KMS-11 (cell line): Measurements from ENCODE around the gene SELENOO.

ENCODE experiments used
- H2AFZ ChIP-seq: fragments of 200-600 bp; sonication (generic); 2 replicates; pipeline ENCODE4 v1.6.1; 2016; ENCODE audit warnings: antibody characterized with exemption, mixed run types, low read depth
- H3K27ac ChIP-seq: fragments of 200-600 bp; sonication (generic); 2 replicates; pipeline ENCODE4 v1.6.1; 2016; ENCODE audit warnings: mild to moderate bottlenecking, mixed run types
- H3K27me3 ChIP-seq: fragments of 200-600 bp; sonication (generic); 2 replicates; pipeline ENCODE4 v1.6.1; 2017; ENCODE audit warnings: mild to moderate bottlenecking, low read depth, mixed run types, moderate library complexity; ENCODE audit not compliant: insufficient read depth
- H3K36me3 ChIP-seq: fragments of 200-600 bp; sonication (generic); 2 replicates; pipeline ENCODE4 v1.6.1; 2017; ENCODE audit warnings: mild to moderate bottlenecking, mixed run types; ENCODE audit not compliant: insufficient read depth
- H3K4me1 ChIP-seq: fragments of 200-600 bp; sonication (generic); 2 replicates; pipeline ENCODE4 v1.6.1; 2016; ENCODE audit warnings: mild to moderate bottlenecking, low read depth, mixed run types; ENCODE audit not compliant: poor library complexity, severe bottlenecking
- H3K4me2 ChIP-seq: fragments of 200-600 bp; sonication (generic); 2 replicates; pipeline ENCODE4 v1.7.0; 2016; ENCODE audit warnings: mild to moderate bottlenecking, mixed run types
- H3K4me3 ChIP-seq: fragments of 200-600 bp; sonication (generic); IDR thresholded peaks from 2 replicates; pipeline ENCODE4 v1.6.1; 2017; ENCODE audit warnings: low read depth, low read length, mixed read lengths; ENCODE audit not compliant: insufficient read depth
- H3K79me2 ChIP-seq: fragments of 200-600 bp; sonication (generic); 2 replicates; pipeline ENCODE4 v1.6.1; 2016; ENCODE audit warnings: low read depth, mixed run types; ENCODE audit not compliant: insufficient read depth
- H3K9ac ChIP-seq: fragments of 200-600 bp; sonication (generic); 2 replicates; pipeline ENCODE4 v1.6.1; 2016; ENCODE audit warnings: mild to moderate bottlenecking, mixed run types
- H4K20me1 ChIP-seq: fragments of 200-600 bp; sonication (generic); 2 replicates; pipeline ENCODE4 v1.6.1; 2016; ENCODE audit warnings: mild to moderate bottlenecking, mixed run types; ENCODE audit not compliant: insufficient read depth
- TF ChIP-seq, protein P1 (sequence below): fragments of 200-600 bp; sonication (generic); conservative IDR thresholded peaks from 2 replicates; pipeline ENCODE4 v1.6.1; 2017; ENCODE audit warnings: low read depth, mild to moderate bottlenecking, antibody characterized with exemption, low read length, moderate library complexity, mixed read lengths

Gene SELENOO

DNA sequence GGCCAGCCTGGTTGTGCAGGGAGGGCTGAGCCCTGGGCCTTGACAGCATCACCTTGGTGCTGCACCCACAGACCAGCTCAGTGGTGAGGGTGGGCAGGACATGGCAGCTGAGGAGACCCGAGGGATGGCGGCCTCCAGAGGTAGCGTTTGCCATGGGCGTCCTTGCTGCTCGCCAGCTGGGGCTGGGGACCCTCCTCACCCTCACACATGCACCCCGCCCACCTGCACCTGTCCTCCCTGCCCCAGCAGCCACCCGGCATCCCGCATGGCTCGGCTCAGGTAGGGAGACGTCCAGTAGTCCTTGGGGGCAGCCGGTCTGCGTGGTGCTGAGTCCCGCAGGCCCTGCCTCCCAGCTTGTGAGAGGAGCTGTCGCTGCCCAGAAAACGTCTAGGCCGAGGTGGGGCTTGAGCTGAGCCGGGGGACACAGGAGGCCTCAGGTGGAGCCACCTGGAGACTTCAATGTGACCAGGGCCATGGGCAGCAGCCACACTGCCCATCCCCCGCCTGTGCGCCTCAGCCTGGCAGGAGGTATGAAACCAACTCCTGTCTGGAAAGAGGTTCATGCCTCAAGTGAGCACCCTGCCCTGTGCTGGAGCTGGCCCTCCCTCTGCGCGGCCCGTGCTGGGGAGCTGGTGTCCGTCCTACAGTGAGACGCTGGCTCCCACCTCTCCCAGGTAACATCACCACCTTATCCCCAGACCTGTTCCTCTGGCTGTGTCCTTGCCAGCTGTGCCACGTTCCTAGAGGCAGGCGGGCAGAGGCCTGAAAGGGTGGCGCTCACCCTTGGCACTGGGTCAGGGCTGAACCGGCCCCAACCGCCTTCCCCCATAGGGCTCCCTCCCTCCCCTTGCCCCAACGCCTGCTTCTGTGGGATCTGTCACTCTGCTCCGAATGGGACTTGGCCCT is 18.4 kb upstream of the SELENOO start:
- Histone ChIP-seq H3K4me3 (no peak overlapping the region), H3K36me3 (no peaks in the 10 kb centered on the region)

DNA sequence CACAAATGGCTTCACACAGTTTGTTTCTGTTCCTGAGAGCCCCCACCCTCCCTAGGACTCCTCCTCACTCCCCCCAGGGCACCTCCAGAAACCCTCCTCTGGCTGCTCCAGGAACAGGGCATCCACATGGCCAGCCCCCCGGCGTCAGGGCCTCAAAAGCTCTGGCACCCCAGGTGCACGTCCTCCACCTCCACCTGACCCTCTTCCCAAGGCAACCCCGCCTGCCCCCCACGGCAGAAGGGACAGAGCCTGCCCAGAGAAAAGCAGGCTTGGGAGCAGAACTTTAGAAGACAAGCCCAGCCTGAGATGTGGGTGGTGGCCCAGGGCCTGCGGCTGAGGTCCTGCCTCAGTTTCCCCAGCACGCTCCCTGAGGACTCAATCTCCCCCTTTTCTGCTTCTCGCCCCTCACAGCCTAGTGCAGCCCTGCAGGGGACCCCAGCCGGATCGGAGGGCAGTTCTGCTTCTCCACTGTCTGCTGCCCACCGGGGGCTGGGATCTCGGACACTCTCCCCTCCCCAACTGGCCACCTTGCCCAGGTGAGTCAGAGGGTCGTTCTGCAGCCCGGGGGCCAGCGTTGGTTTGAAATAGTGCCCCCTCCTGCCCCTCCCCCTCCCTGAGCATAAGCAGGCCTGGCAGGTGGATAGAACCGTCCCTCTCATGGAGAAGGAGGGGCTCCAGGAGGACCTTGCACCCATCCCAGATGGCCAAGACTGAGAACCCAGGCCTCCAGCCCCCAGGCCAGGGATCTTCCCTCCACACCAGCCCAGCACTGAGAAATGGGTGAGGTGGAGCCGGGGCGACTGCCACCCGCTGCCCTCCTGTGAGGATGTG is 17.5 kb upstream of the SELENOO start:
- no peak overlapping the region for H3K27ac ChIP-seq
- H3K4me2 ChIP-seq, result no peak overlapping the region

More for the DNA sequence above, 18.4 kb upstream of the SELENOO start:
- Histone ChIP-seq H3K79me2 (peaks cover 13% of the 10 kb centered on the region; the same call in 1 of the 2 replicates), H4K20me1 (no peaks in the 10 kb centered on the region), H3K27me3 (no peaks in the 10 kb centered on the region), H3K4me2 (no peak overlapping the region), H3K27ac (no peak overlapping the region), H3K9ac (no peak overlapping the region), H3K4me1 (peaks cover 3% of the 10 kb centered on the region), H2AFZ (no peak overlapping the region)
- TF ChIP-seq, protein P1, sequence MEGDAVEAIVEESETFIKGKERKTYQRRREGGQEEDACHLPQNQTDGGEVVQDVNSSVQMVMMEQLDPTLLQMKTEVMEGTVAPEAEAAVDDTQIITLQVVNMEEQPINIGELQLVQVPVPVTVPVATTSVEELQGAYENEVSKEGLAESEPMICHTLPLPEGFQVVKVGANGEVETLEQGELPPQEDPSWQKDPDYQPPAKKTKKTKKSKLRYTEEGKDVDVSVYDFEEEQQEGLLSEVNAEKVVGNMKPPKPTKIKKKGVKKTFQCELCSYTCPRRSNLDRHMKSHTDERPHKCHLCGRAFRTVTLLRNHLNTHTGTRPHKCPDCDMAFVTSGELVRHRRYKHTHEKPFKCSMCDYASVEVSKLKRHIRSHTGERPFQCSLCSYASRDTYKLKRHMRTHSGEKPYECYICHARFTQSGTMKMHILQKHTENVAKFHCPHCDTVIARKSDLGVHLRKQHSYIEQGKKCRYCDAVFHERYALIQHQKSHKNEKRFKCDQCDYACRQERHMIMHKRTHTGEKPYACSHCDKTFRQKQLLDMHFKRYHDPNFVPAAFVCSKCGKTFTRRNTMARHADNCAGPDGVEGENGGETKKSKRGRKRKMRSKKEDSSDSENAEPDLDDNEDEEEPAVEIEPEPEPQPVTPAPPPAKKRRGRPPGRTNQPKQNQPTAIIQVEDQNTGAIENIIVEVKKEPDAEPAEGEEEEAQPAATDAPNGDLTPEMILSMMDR, result no peak

DNA sequence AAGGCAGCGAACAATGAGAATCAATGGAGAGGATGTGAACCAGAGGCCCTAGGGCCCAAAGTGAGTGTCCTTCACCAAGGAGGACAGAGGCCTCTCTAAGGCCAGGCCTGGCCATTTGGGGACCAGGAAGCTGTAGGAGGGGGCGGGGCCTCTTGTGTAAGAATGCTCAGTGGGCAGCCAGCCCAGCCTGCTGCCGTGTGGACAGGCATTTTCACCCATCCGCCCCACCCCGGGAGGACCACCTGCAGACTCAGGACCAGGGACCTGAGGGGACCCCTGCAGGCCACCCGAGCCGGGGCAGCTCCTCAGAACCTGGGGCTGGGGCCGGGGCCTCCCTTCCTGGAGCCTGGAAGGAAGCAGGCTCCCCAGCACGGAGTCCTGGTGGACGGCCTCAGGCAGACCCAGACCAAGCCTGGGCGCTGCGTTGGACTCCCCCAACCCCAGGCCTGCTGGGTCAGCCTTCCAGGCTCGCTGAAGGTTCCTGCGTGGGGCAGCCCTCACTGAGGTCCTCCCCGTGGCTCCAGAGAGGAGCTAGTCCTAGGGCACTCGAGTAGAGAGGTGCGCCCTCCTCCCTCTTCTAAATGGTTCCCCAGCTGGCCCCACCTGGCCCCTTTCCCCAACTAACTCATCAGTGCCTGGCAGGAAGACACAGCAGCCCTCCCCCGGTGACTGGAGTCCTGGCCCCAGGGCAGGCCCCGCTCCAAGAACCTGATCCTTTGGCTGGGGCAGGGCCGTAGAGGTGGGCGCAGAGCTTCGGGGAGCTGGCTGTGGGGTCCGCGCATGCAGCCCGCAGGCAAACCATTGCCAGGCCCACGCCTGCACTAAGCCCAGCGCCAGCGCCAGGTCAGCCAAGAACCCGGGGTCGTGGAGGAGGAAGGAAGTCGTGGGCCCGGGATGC is 16.6 kb upstream of the SELENOO start:
- Histone ChIP-seq H3K4me1 (peaks cover 21% of the 10 kb centered on the region), H3K36me3 (no peaks in the 10 kb centered on the region), H3K4me2 (no peak overlapping the region), H4K20me1 (no peaks in the 10 kb centered on the region), H3K79me2 (peaks cover 23% of the 10 kb centered on the region), H2AFZ (no peak overlapping the region), H3K27me3 (no peaks in the 10 kb centered on the region), H3K4me3 (no peak overlapping the region), H3K27ac (no peak overlapping the region), H3K9ac (no peak overlapping the region)
- TF ChIP-seq, protein P1, result no peak

More for the DNA sequence above, 17.5 kb upstream of the SELENOO start:
- H3K79me2 ChIP-seq, result peaks cover 22% of the 10 kb centered on the region
- H3K4me1 ChIP-seq, result peaks cover 12% of the 10 kb centered on the region
- H2AFZ ChIP-seq, result no peak overlapping the region
- no peak overlapping the region for H3K4me3 ChIP-seq
- H4K20me1 ChIP-seq, result no peaks in the 10 kb centered on the region
- no peaks in the 10 kb centered on the region for H3K36me3 ChIP-seq
- TF ChIP-seq, protein P1, result no peak
- no peaks in the 10 kb centered on the region for H3K27me3 ChIP-seq
- H3K9ac ChIP-seq, result no peak overlapping the region

DNA sequence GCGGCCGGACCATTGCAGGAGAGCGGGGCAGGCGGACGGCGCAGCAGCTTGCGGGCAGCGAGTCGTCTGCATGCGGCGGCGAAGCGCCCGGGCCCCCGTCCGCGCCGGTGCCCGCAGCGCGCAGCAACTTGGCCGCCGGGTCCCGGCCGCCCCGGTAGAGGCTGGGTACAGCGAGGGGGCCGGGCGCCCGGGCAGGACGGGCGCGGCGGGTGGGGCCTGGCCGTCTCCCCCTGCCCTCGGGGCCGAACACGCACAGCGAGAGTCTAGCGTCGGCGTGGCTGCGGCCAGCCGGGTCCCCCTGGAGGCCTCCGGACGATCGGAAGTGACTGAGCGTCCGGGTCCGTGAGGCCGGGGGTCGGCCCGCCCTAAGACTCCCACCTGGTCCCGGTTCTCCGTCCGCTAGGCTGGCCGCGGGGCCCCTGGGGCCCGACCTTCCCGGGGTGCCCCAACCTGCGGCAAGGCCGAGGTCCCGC is 15.9 kb upstream of the SELENOO start:
- H3K9ac ChIP-seq, result no peak overlapping the region
- H2AFZ ChIP-seq, result no peak overlapping the region
- no peaks in the 10 kb centered on the region for H3K36me3 ChIP-seq
- H3K4me1 ChIP-seq, result peaks cover 27% of the 10 kb centered on the region
- TF ChIP-seq, protein P1, result no peak
- no peaks in the 10 kb centered on the region for H3K27me3 ChIP-seq
- H3K27ac ChIP-seq, result no peak overlapping the region
- H3K4me3 ChIP-seq, result no peak overlapping the region
- H3K79me2 ChIP-seq, result peaks cover 23% of the 10 kb centered on the region
- no peaks in the 10 kb centered on the region for H4K20me1 ChIP-seq
- H3K4me2 ChIP-seq, result no peak overlapping the region
